Mucosa of stomach (tissue), 1 donor: ENCODE data around the gene EGLN1.
"Not testable (repeated sequence)": the region's sequence is repeated elsewhere in the genome, so short reads cannot be mapped to it uniquely, and the experiment has no call there.

ENCODE experiments used
- H3K27me3 ChIP-seq: one replicate; pipeline ENCODE4 v1.7.0; 2013; ENCODE audit warnings: mild to moderate bottlenecking, low read length; ENCODE audit not compliant: control insufficient read depth, insufficient read depth
- H3K36me3 ChIP-seq: one replicate; pipeline ENCODE4 v1.7.0; 2013; ENCODE audit warnings: low read length; ENCODE audit not compliant: control insufficient read depth, insufficient read depth
- H3K4me1 ChIP-seq: one replicate; pipeline ENCODE4 v1.7.0; 2013; ENCODE audit warnings: mild to moderate bottlenecking, low read length; ENCODE audit not compliant: control insufficient read depth, insufficient read depth
- H3K4me3 ChIP-seq: one replicate; pipeline ENCODE4 v1.7.0; 2013; ENCODE audit warnings: low read length
- H3K9ac ChIP-seq: one replicate; pipeline ENCODE4 v1.7.0; 2013; ENCODE audit warnings: mild to moderate bottlenecking, low read length, moderate library complexity
- H3K9me3 ChIP-seq: one replicate; pipeline ENCODE4 v1.7.0; 2013; ENCODE audit warnings: mild to moderate bottlenecking, low read length, moderate library complexity; ENCODE audit not compliant: control insufficient read depth
- donor health status: Pancreatic carcinoma.

EGLN1 gene

DNA sequence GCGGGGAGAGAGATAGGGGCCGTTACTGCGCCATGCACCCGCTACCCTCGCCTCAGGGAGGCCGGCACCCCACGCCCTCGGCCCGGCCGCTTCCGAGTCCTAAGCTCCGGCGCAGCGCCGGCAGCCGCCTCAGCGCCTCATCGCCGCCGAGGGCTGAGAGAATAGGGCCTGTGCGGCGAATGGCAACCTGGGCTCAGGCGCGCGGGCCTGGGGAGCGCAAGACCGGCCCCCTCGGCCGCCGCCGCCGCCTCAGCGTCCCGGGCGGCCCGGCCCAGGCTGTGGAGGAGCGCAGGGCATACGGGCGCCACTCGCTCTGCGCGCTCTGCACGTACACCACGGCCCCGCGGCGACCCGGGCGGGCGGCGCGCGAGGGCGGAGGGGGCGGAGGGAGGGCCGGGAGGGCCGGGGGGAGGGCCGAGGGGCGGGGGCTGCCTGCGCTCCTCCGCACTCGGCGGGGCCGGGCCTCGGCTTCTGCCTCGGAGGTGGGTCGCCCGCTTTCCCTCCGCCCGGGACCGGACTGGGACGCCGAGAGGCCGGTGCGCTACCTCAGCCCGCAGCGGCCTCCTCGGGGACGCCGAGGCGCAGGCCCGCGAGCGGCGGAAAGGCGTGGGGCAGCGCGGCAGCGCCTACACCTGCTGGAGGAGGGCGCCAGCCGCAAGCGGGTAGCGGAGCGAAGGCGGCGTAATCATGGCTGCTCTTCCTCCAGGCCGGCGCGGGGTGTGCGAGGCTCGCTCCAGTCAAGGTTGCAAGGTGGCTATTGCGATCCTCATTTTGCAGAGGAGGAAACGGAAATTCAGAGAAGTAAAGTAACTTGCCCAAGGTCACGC lies at the start of gene EGLN1:
TSS of gene EGLN1 (minus strand) at position 317 of the 827 bp plus-strand sequence. CDS start 399 bp downstream, outside the sequence.
- H3K4me1 ChIP-seq = peaks cover 13% of the 10 kb centered on the region
- H3K9ac ChIP-seq = peak within 1 kb of the TSS; percentile 84

GRCh38 chr1:231471500-231471899 lies 49.4 kb upstream of the EGLN1 start:
- H3K36me3 ChIP-seq, H3K4me1 ChIP-seq, H3K9me3 ChIP-seq, H3K9ac ChIP-seq, H3K27me3 ChIP-seq, H3K4me3 ChIP-seq: not testable (repeated sequence)

More for the DNA sequence above, at the start of gene EGLN1:
- H3K9me3 ChIP-seq = no peaks in the 10 kb centered on the region
- H3K4me3 ChIP-seq = peak within 1 kb of the TSS; percentile 44
- no peaks in the 10 kb centered on the region for H3K27me3 ChIP-seq
- H3K36me3 ChIP-seq = no peaks in the 10 kb centered on the region

- H3K27me3 ChIP-seq, H3K9ac ChIP-seq, H3K4me1 ChIP-seq, H3K9me3 ChIP-seq, H3K36me3 ChIP-seq, H3K4me3 ChIP-seq: not testable (repeated sequence)
These were observed 48.9 kb upstream of the EGLN1 start for GRCh38 chr1:231471027-231471426.

DNA sequence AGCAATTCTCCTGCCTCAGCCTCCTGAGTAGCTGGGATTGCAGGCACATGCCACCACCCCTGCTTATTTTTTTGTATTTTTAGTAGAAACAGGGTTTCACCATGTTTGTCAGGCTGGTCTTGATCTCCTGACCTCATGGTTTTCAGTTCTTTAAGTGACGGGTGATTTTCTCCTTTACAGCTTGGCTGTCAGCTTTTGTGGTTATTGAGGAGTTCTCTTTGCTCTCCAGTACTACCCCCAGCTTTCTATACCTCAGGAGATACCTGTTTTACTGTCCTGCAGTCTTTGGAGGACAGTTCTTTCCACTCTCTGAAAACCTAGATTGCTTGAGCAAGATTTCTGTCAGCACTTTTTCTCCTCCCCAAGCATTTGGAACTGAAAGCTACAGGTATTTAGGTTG lies 45.9 kb upstream of the EGLN1 start:
- H3K27me3 ChIP-seq = peaks cover 3% of the 10 kb centered on the region
- no peaks in the 10 kb centered on the region for H3K36me3 ChIP-seq
- no peaks in the 10 kb centered on the region for H3K9me3 ChIP-seq
- H3K4me1 ChIP-seq = no peaks in the 10 kb centered on the region
- no peak overlapping the region for H3K9ac ChIP-seq
- H3K4me3 ChIP-seq = no peak overlapping the region

- no peak overlapping the region for H3K4me3 ChIP-seq
- no peaks in the 10 kb centered on the region for H3K9me3 ChIP-seq
- no peaks in the 10 kb centered on the region for H3K4me1 ChIP-seq
- H3K27me3 ChIP-seq = peaks cover 8% of the 10 kb centered on the region
- no peak overlapping the region for H3K9ac ChIP-seq
- no peaks in the 10 kb centered on the region for H3K36me3 ChIP-seq
These were observed 43.0 kb upstream of the EGLN1 start for GRCh38 chr1:231465051-231465450.

DNA sequence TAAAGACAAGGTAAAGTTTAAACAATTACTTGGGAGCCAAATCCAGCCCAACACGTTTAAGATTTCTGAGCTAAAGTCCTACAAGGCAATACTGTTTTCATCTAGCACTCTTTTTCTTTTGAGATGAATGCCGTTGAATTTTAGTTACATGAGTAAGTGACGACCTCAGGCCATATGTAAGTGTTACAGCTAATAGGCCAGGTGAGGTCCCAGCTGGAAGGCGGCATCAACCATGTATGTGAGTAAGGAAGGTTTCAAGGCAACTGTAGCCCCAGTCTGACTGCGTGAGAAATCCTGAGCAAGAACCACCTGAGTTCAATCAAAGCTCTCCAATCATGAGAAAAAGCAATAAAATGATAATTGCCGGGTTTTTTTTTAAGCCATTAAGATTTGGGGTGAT lies 41.5 kb upstream of the EGLN1 start:
- no peak overlapping the region for H3K9ac ChIP-seq
- H3K27me3 ChIP-seq = peaks cover 8% of the 10 kb centered on the region
- H3K9me3 ChIP-seq = no peaks in the 10 kb centered on the region
- H3K4me1 ChIP-seq = no peaks in the 10 kb centered on the region
- H3K36me3 ChIP-seq = no peaks in the 10 kb centered on the region
- H3K4me3 ChIP-seq = no peak overlapping the region

DNA sequence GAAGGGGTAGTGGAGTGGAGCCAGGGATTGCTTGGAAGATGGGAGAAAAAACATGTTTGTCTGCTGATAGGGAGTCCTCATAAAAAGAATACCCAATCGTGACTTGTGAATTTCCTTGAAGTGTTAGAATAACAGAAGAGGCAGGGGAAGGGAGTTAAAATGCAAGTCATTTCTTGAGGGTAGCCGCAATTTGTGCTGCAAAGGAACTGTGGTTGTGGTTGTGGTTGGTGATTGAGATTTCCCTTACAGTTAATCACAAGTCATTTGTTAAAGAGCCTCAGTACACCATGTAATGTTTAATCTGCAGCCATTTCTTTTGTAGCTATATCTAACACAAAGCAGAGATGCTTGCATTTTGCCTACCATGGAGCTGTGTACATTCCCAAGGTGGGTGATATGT lies 38.5 kb upstream of the EGLN1 start:
- Histone ChIP-seq H3K4me1 (no peaks in the 10 kb centered on the region), H3K36me3 (no peaks in the 10 kb centered on the region), H3K4me3 (no peak overlapping the region), H3K9ac (no peak overlapping the region), H3K9me3 (no peaks in the 10 kb centered on the region), H3K27me3 (peaks cover 7% of the 10 kb centered on the region)

DNA sequence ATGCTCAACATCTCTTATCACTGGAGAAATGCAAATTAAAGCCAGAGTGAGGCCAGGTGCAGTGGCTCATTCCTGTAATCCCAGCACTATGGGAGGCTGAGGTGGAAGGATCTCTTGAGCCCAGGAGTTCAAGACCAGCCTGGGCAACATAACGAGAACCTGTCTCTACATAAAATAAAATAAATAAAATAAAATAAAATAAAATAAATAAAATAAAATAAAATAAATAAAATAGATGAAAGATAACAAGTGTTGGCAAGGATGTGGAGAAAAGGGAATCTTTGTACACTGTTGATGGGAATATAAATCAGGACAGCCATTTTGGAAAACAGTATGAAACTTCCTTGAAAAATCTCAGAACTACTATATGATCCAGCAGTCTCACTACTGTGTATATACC lies 37.4 kb upstream of the EGLN1 start:
- H3K4me1 ChIP-seq, H3K4me3 ChIP-seq, H3K36me3 ChIP-seq, H3K27me3 ChIP-seq, H3K9me3 ChIP-seq, H3K9ac ChIP-seq: not testable (repeated sequence)

DNA sequence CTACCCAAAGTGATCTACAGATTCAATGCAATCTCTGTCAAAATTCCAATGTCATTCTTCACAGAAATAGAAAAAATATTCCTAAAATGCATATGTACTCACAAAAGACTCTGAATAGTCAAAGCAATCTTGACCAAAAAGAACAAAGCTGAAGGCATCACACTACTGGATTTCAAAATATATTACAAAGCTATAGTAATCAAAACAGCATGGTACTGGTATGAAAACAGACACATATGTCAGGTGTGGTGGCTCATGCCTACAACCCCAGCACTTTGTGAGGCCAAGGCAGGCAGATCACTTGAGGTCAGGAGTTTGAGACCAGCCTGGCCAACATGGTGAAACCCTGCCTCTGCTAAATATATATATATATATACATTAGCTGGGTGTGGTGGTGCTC lies 35.9 kb upstream of the EGLN1 start:
- not testable (repeated sequence) for H3K36me3 ChIP-seq, H3K4me1 ChIP-seq, H3K9me3 ChIP-seq, H3K9ac ChIP-seq, H3K4me3 ChIP-seq, H3K27me3 ChIP-seq

- not testable (repeated sequence) for H3K4me3 ChIP-seq, H3K9ac ChIP-seq, H3K4me1 ChIP-seq, H3K9me3 ChIP-seq, H3K36me3 ChIP-seq, H3K27me3 ChIP-seq
These were observed 32.0 kb upstream of the EGLN1 start for GRCh38 chr1:231454133-231454532.

GRCh38 chr1:231446138-231446537 lies 24.1 kb upstream of the EGLN1 start:
- Histone ChIP-seq H3K4me3 (no peak overlapping the region), H3K27me3 (peaks cover 4% of the 10 kb centered on the region), H3K36me3 (no peaks in the 10 kb centered on the region), H3K9ac (no peak overlapping the region), H3K4me1 (no peaks in the 10 kb centered on the region), H3K9me3 (no peaks in the 10 kb centered on the region)

- peaks cover 4% of the 10 kb centered on the region for H3K27me3 ChIP-seq
- no peak overlapping the region for H3K4me3 ChIP-seq
- H3K9me3 ChIP-seq = no peaks in the 10 kb centered on the region
- no peak overlapping the region for H3K9ac ChIP-seq
- H3K4me1 ChIP-seq = no peaks in the 10 kb centered on the region
- H3K36me3 ChIP-seq = no peaks in the 10 kb centered on the region
These were observed 22.0 kb upstream of the EGLN1 start for GRCh38 chr1:231444059-231444458.

DNA sequence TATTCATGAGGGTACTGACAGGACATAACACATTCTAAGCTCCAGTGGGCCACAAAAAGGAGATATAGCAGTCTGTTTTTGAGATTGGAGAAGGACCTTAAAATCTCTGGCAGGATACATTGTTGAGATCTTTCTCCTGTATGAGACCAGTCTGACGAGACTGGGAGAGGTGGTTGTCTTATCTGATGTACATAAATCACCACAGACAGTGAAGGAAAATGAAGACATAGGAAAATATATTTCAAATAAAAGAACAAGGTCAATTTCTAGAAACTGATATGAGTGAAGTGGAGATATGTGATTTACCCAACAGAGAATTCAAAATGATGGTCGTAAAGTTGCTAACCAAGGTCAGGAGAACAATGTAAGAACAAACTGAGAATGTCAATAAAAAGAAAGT lies 21.3 kb upstream of the EGLN1 start:
- Histone ChIP-seq H3K27me3 (peaks cover 7% of the 10 kb centered on the region), H3K9me3 (no peaks in the 10 kb centered on the region), H3K9ac (no peak overlapping the region)

More for the DNA sequence above, 21.3 kb upstream of the EGLN1 start:
- H3K4me1 ChIP-seq = no peaks in the 10 kb centered on the region
- no peak overlapping the region for H3K4me3 ChIP-seq
- no peaks in the 10 kb centered on the region for H3K36me3 ChIP-seq
